ENCODE data around the gene ADAMTS17. TPM values are rescaled to one million over a fixed set of nuclear protein-coding genes. Genes with fewer than 3 reads are reported as not detected.

The ADAMTS17 gene
- total RNA-seq, 1 donor from 2014 or later: 2.1 TPM

- intact Hi-C loops (cut with micrococcal nuclease): no loop called here
Measured at GRCh38 chr15:100141311-100142001, 200.3 kb downstream of the ADAMTS17 start.

GRCh38 chr15:100140527-100141308 is 201.1 kb downstream of the ADAMTS17 start:
- intact Hi-C loops (cut with micrococcal nuclease): no loop called here

GRCh38 chr15:100134586-100134985 is 207.2 kb downstream of the ADAMTS17 start:
- intact Hi-C loops (cut with micrococcal nuclease): no loop called here

- intact Hi-C loops (cut with micrococcal nuclease): no loop called here
Measured at GRCh38 chr15:100134089-100134583, 207.6 kb downstream of the ADAMTS17 start.

- intact Hi-C loops (cut with micrococcal nuclease): no loop called here
Measured at GRCh38 chr15:100133001-100133400, 208.8 kb downstream of the ADAMTS17 start.

- intact Hi-C loops (cut with micrococcal nuclease): no loop called here
Measured at GRCh38 chr15:100132309-100132708, 209.5 kb downstream of the ADAMTS17 start.

- intact Hi-C loops (cut with micrococcal nuclease): loop anchor here (1.0 kb wide), 1 partner anchor 203 kb away; no protein-coding TSS in a partner anchor
Measured at GRCh38 chr15:100131321-100132224, 210.2 kb downstream of the ADAMTS17 start.

- intact Hi-C loops (cut with micrococcal nuclease): no loop called here
Measured at GRCh38 chr15:100129677-100130076, 212.1 kb downstream of the ADAMTS17 start.

GRCh38 chr15:100125401-100126191 is 216.2 kb downstream of the ADAMTS17 start:
- intact Hi-C loops (cut with micrococcal nuclease): no loop called here

- intact Hi-C loops (cut with micrococcal nuclease): no loop called here
Measured at GRCh38 chr15:100124936-100125335, 216.8 kb downstream of the ADAMTS17 start.

GRCh38 chr15:100124361-100124760 is 217.4 kb downstream of the ADAMTS17 start:
- intact Hi-C loops (cut with micrococcal nuclease): no loop called here

- intact Hi-C loops (cut with micrococcal nuclease): no loop called here
Measured at GRCh38 chr15:100123611-100124010, 218.2 kb downstream of the ADAMTS17 start.

- intact Hi-C loops (cut with micrococcal nuclease): no loop called here
Measured at GRCh38 chr15:100121285-100121684, 220.5 kb downstream of the ADAMTS17 start.

GRCh38 chr15:100120111-100120510 is 221.7 kb downstream of the ADAMTS17 start:
- intact Hi-C loops (cut with micrococcal nuclease): no loop called here

GRCh38 chr15:100118546-100118945 is 223.2 kb downstream of the ADAMTS17 start:
- intact Hi-C loops (cut with micrococcal nuclease): no loop called here

- intact Hi-C loops (cut with micrococcal nuclease): no loop called here
Measured at GRCh38 chr15:100116416-100117190, 225.2 kb downstream of the ADAMTS17 start.

GRCh38 chr15:100115711-100116090 is 226.1 kb downstream of the ADAMTS17 start:
- intact Hi-C loops (cut with micrococcal nuclease): no loop called here

- intact Hi-C loops (cut with micrococcal nuclease): no loop called here
Measured at GRCh38 chr15:100115066-100115710, 226.6 kb downstream of the ADAMTS17 start.

- intact Hi-C loops (cut with micrococcal nuclease): loop anchor here (5.0 kb wide), 2 partner anchors 218 to 488 kb away; partner anchors contain the start of genes ASB7 and LINS1
Measured at GRCh38 chr15:100114571-100114970, 227.2 kb downstream of the ADAMTS17 start.
